CD4-positive, alpha-beta memory T cell (primary cell): ENCODE measurements around the gene ABI3BP. TPM values are rescaled to one million over a fixed set of nuclear protein-coding genes. Genes with fewer than 3 reads are reported as not detected.

Source experiments
- CTCF ChIA-PET: fragments of 350-600 bp; sonication (Branson Sonifier 250); formaldehyde crosslinking; loops from one replicate; lab custom pipeline; 2021; ENCODE audit warnings: inconsistent platforms; ENCODE audit not compliant: partially characterized antibody; lab: Charles Lee
- POLR2A ChIA-PET: fragments of 350-600 bp; sonication (Branson Sonifier 250); formaldehyde crosslinking; loops from one replicate; lab custom pipeline; 2021; ENCODE audit not compliant: partially characterized antibody; lab: Charles Lee
- DNase-seq, 5 donors: peaks; one replicate each; pipeline versions ENCODE4 v3.0.0 to v3.0.0-alpha.2; 2020 to 2022; ENCODE audit warnings: mixed read lengths in 1 of 5
- H3K27ac ChIP-seq: one replicate; pipeline ENCODE4 v1.7.0; 2013; ENCODE audit warnings: low read depth, low read length
- H3K27me3 ChIP-seq: 2 replicates; pipeline ENCODE4 v1.7.0; 2013; ENCODE audit warnings: mild to moderate bottlenecking, low read length, moderate library complexity; ENCODE audit not compliant: insufficient read depth
- H3K36me3 ChIP-seq: 2 replicates; pipeline ENCODE4 v1.7.0; 2013; ENCODE audit warnings: mild to moderate bottlenecking, low read length, moderate library complexity; ENCODE audit not compliant: insufficient read depth
- H3K4me1 ChIP-seq: 2 replicates; pipeline ENCODE4 v1.7.0; 2013; ENCODE audit warnings: mild to moderate bottlenecking, low read length, moderate library complexity; ENCODE audit not compliant: insufficient read depth
- H3K4me3 ChIP-seq, 2 donors: one replicate each; pipeline ENCODE4 v1.7.0; 2013; ENCODE audit warnings: low read length in 2 of 2, mild to moderate bottlenecking in 1 of 2
- H3K9me3 ChIP-seq, 2 donors: one replicate each; pipeline ENCODE4 v1.7.0; 2013; ENCODE audit warnings: low read length in 2 of 2, control low read depth in 1 of 2; ENCODE audit not compliant: control insufficient read depth in 1 of 2
- H3K27ac Mint-ChIP-seq, 7 donors: one replicate each; pipeline ENCODE4 v1.8.0; 2020 to 2021; ENCODE audit warnings: mixed read lengths in 7 of 7, mild to moderate bottlenecking in 6 of 7, inconsistent platforms in 3 of 7, moderate library complexity in 3 of 7
- H3K27me3 Mint-ChIP-seq, 2 donors: one replicate each; pipeline ENCODE4 v1.8.0; 2020 to 2021; ENCODE audit warnings: mixed read lengths in 2 of 2
- H3K36me3 Mint-ChIP-seq, 2 donors: one replicate each; pipeline ENCODE4 v1.8.0; 2020 to 2021; ENCODE audit warnings: mixed read lengths in 2 of 2, inconsistent platforms in 1 of 2, mild to moderate bottlenecking in 1 of 2
- H3K4me1 Mint-ChIP-seq, 4 donors: one replicate each; pipeline ENCODE4 v1.8.0; 2020 to 2021; ENCODE audit warnings: mixed read lengths in 4 of 4, mild to moderate bottlenecking in 1 of 4
- H3K4me3 Mint-ChIP-seq, 8 donors: one replicate each; pipeline ENCODE4 v1.8.0; 2020 to 2021; ENCODE audit warnings: mixed read lengths in 8 of 8, mild to moderate bottlenecking in 7 of 8, moderate library complexity in 6 of 8, inconsistent platforms in 3 of 8
- H3K9me3 Mint-ChIP-seq, 8 donors: one replicate each; pipeline ENCODE4 v1.8.0; 2020 to 2021; ENCODE audit warnings: mixed read lengths in 8 of 8, mild to moderate bottlenecking in 5 of 8, inconsistent platforms in 3 of 8, moderate library complexity in 1 of 8
- intact Hi-C: fragments of 100-400 bp; cut with micrococcal nuclease; formaldehyde crosslinking; loops from one replicate; pipeline ENCODE4 v1.15.1; 2023
- polyA plus RNA-seq, 2 donors: library from polyadenylated mRNA; unstranded; fragments of 300-500 nt; fragmentation: Illumina TruSeq; gene quantifications; one replicate each; pipeline ENCODE4 v1.2.3, GENCODE V29; 2021
- total RNA-seq, 2 experiments: library from RNA; stranded (reverse); gene quantifications; one replicate each; pipeline ENCODE4 v1.2.3, GENCODE V29; 2021

Gene ABI3BP
- total and polyA plus RNA-seq, 4 experiments from 2014 or later: not detected

GRCh38 chr3:100941451-100941850 is 51.8 kb downstream of the ABI3BP start:
- H3K9me3 ChIP-seq: no peaks in the 10 kb centered on the region
- H3K27me3 ChIP-seq: no peaks in the 10 kb centered on the region
- peaks cover 4 to 6% of the 10 kb centered on the region in 2 donors for H3K27me3 Mint-ChIP-seq
- intact Hi-C loops: no loop called here
- peaks cover 0 to 2% (median 0%) of the 10 kb centered on the region in 8 donors for H3K9me3 Mint-ChIP-seq
- no peaks in the 10 kb centered on the region for H3K4me1 ChIP-seq
- no peak overlapping the region for H3K4me3 ChIP-seq
- no peaks in the 10 kb centered on the region for H3K36me3 Mint-ChIP-seq
- no peaks in the 10 kb centered on the region for H3K4me1 Mint-ChIP-seq
- no peak for DNase-seq
- H3K36me3 ChIP-seq: no peaks in the 10 kb centered on the region
- no peak overlapping the region for H3K27ac Mint-ChIP-seq
- POLR2A ChIA-PET: no interaction called here
- H3K27ac ChIP-seq: no peak overlapping the region
- no peak overlapping the region for H3K4me3 Mint-ChIP-seq
- CTCF ChIA-PET: no interaction called here

GRCh38 chr3:100941041-100941440 is 52.2 kb downstream of the ABI3BP start:
- peaks cover 0 to 2% (median 0%) of the 10 kb centered on the region in 8 donors for H3K9me3 Mint-ChIP-seq
- ChIA-PET CTCF (no interaction called here), POLR2A (no interaction called here)
- peaks cover 4 to 6% of the 10 kb centered on the region in 2 donors for H3K27me3 Mint-ChIP-seq
- no peak overlapping the region for H3K27ac Mint-ChIP-seq
- no peaks in the 10 kb centered on the region for H3K36me3 Mint-ChIP-seq
- Histone ChIP-seq H3K27ac (no peak overlapping the region), H3K36me3 (no peaks in the 10 kb centered on the region), H3K4me3 (no peak overlapping the region), H3K9me3 (no peaks in the 10 kb centered on the region), H3K27me3 (no peaks in the 10 kb centered on the region), H3K4me1 (no peaks in the 10 kb centered on the region)
- intact Hi-C loops: no loop called here
- H3K4me3 Mint-ChIP-seq: no peak overlapping the region
- no peaks in the 10 kb centered on the region for H3K4me1 Mint-ChIP-seq
- DNase-seq: no peak

- Histone ChIP-seq H3K4me3 (no peak overlapping the region), H3K36me3 (no peaks in the 10 kb centered on the region), H3K27me3 (no peaks in the 10 kb centered on the region), H3K27ac (no peak overlapping the region), H3K4me1 (no peaks in the 10 kb centered on the region), H3K9me3 (no peaks in the 10 kb centered on the region)
- no peaks in the 10 kb centered on the region for H3K4me1 Mint-ChIP-seq
- H3K9me3 Mint-ChIP-seq: peaks cover 0 to 11% (median 0%) of the 10 kb centered on the region in 8 donors
- no peaks in the 10 kb centered on the region for H3K36me3 Mint-ChIP-seq
- POLR2A ChIA-PET: no interaction called here
- H3K27ac Mint-ChIP-seq: no peak overlapping the region
- DNase-seq: no peak
- peaks cover 4 to 5% of the 10 kb centered on the region in 2 donors for H3K27me3 Mint-ChIP-seq
- intact Hi-C loops: no loop called here
- CTCF ChIA-PET: no interaction called here
- H3K4me3 Mint-ChIP-seq: no peak overlapping the region
Measured at GRCh38 chr3:100936931-100937330, 56.3 kb downstream of the ABI3BP start.

GRCh38 chr3:100932491-100932890 is 60.7 kb downstream of the ABI3BP start:
- Histone ChIP-seq H3K36me3 (no peaks in the 10 kb centered on the region), H3K27me3 (no peaks in the 10 kb centered on the region), H3K9me3 (no peaks in the 10 kb centered on the region), H3K4me1 (no peaks in the 10 kb centered on the region), H3K4me3 (no peak overlapping the region), H3K27ac (no peak overlapping the region)
- ChIA-PET POLR2A (no interaction called here), CTCF (no interaction called here)
- no peak for DNase-seq
- Mint-ChIP-seq H3K4me1 (no peaks in the 10 kb centered on the region), H3K36me3 (no peaks in the 10 kb centered on the region), H3K27me3 (peaks cover 1 to 3% of the 10 kb centered on the region in 2 donors), H3K27ac (no peak overlapping the region), H3K9me3 (peaks cover 0 to 11% (median 0%) of the 10 kb centered on the region in 8 donors), H3K4me3 (no peak overlapping the region)
- intact Hi-C loops: no loop called here

- H3K27me3 ChIP-seq: no peaks in the 10 kb centered on the region
- no peaks in the 10 kb centered on the region for H3K9me3 ChIP-seq
- H3K27ac ChIP-seq: no peak overlapping the region
- DNase-seq: no peak
- intact Hi-C loops: no loop called here
- Mint-ChIP-seq H3K4me1 (no peaks in the 10 kb centered on the region), H3K36me3 (no peaks in the 10 kb centered on the region), H3K27ac (no peak overlapping the region), H3K9me3 (peaks cover 0 to 4% (median 0%) of the 10 kb centered on the region in 8 donors), H3K27me3 (peaks cover 0 to 5% of the 10 kb centered on the region in 2 donors), H3K4me3 (no peak overlapping the region)
- CTCF ChIA-PET: no interaction called here
- H3K4me1 ChIP-seq: no peaks in the 10 kb centered on the region
- H3K36me3 ChIP-seq: no peaks in the 10 kb centered on the region
- no peak overlapping the region for H3K4me3 ChIP-seq
- POLR2A ChIA-PET: no interaction called here
Measured at GRCh38 chr3:100928638-100929428, 64.4 kb downstream of the ABI3BP start.

GRCh38 chr3:100927775-100928174 is 65.4 kb downstream of the ABI3BP start:
- CTCF ChIA-PET: no interaction called here
- peaks cover 0 to 7% of the 10 kb centered on the region in 2 donors for H3K27me3 Mint-ChIP-seq

GRCh38 chr3:100915706-100916495 is 77.3 kb downstream of the ABI3BP start:
- Histone ChIP-seq H3K27ac (no peak overlapping the region), H3K4me3 (no peak overlapping the region), H3K4me1 (no peaks in the 10 kb centered on the region), H3K9me3 (no peaks in the 10 kb centered on the region), H3K36me3 (no peaks in the 10 kb centered on the region), H3K27me3 (no peaks in the 10 kb centered on the region)
- Mint-ChIP-seq H3K4me3 (no peak overlapping the region), H3K36me3 (no peaks in the 10 kb centered on the region), H3K27ac (no peak overlapping the region), H3K9me3 (no peaks in the 10 kb centered on the region), H3K27me3 (peaks cover 0 to 3% of the 10 kb centered on the region in 2 donors), H3K4me1 (no peaks in the 10 kb centered on the region)
- DNase-seq: no peak
- ChIA-PET CTCF (no interaction called here), POLR2A (no interaction called here)
- intact Hi-C loops: no loop called here

More at GRCh38 chr3:100927775-100928174, 65.4 kb downstream of the ABI3BP start:
- no peaks in the 10 kb centered on the region for H3K36me3 Mint-ChIP-seq
- H3K36me3 ChIP-seq: no peaks in the 10 kb centered on the region
- H3K9me3 ChIP-seq: no peaks in the 10 kb centered on the region
- no peak overlapping the region for H3K27ac Mint-ChIP-seq
- no peak for DNase-seq
- POLR2A ChIA-PET: no interaction called here
- no peaks in the 10 kb centered on the region for H3K27me3 ChIP-seq
- H3K4me3 ChIP-seq: no peak overlapping the region
- H3K4me1 Mint-ChIP-seq: no peaks in the 10 kb centered on the region
- H3K4me3 Mint-ChIP-seq: no peak overlapping the region
- H3K9me3 Mint-ChIP-seq: peaks cover 0 to 4% (median 0%) of the 10 kb centered on the region in 8 donors
- no peaks in the 10 kb centered on the region for H3K4me1 ChIP-seq
- intact Hi-C loops: no loop called here
- H3K27ac ChIP-seq: no peak overlapping the region
